Osteoblast (primary cell): ENCODE measurements around the gene SPATC1L. TPM values are rescaled to one million over a fixed set of nuclear protein-coding genes. Genes with fewer than 3 reads are reported as not detected.
A peak's percentile ranks its signal among the peaks of the same experiment; 100 is the strongest.

Experiments
- DNase-seq: peaks from one replicate; pipeline ENCODE4 v3.0.0; 2011; ENCODE audit warnings: low spot score, mixed read lengths; ENCODE audit not compliant: insufficient read length; ENCODE audit errors: missing footprints
- H2AFZ ChIP-seq: 2 replicates; pipeline ENCODE4 v1.6.0; 2011; ENCODE audit warnings: mild to moderate bottlenecking, low read length
- H3K27ac ChIP-seq: 2 replicates; pipeline ENCODE4 v1.5.1; 2011; ENCODE audit warnings: mild to moderate bottlenecking, low read depth, low read length, moderate library complexity
- H3K27me3 ChIP-seq: 2 replicates; pipeline ENCODE4 v1.6.0; 2012; ENCODE audit warnings: mild to moderate bottlenecking, control low read depth, inconsistent platforms, low read length, moderate library complexity; ENCODE audit not compliant: insufficient read depth
- H3K36me3 ChIP-seq: 2 replicates; pipeline ENCODE4 v1.5.1; 2011; ENCODE audit warnings: mild to moderate bottlenecking, low read length, control low read depth, moderate library complexity; ENCODE audit not compliant: insufficient read depth
- H3K4me1 ChIP-seq: 2 replicates; pipeline ENCODE4 v1.5.1; 2011; ENCODE audit warnings: mild to moderate bottlenecking, low read length, control low read depth, moderate library complexity; ENCODE audit not compliant: insufficient read depth
- H3K4me2 ChIP-seq: 2 replicates; pipeline ENCODE4 v1.6.0; 2011; ENCODE audit warnings: mild to moderate bottlenecking, low read length; ENCODE audit not compliant: insufficient read depth
- H3K4me3 ChIP-seq: fragments of 200-600 bp; sonication (generic); 3 replicates; pipeline ENCODE4 v1.5.1; 2012; ENCODE audit warnings: mild to moderate bottlenecking, low read length, inconsistent platforms; ENCODE audit not compliant: insufficient read depth
- H3K79me2 ChIP-seq: 2 replicates; pipeline ENCODE4 v1.6.0; 2012; ENCODE audit warnings: mild to moderate bottlenecking, low read length, control low read depth, inconsistent platforms; ENCODE audit not compliant: insufficient read depth
- H3K9me3 ChIP-seq: 2 replicates; pipeline ENCODE4 v1.5.1; 2011; ENCODE audit warnings: low read depth, low read length, control low read depth
- H4K20me1 ChIP-seq: 2 replicates; pipeline ENCODE4 v1.6.0; 2012; ENCODE audit warnings: mild to moderate bottlenecking, low read length, control low read depth; ENCODE audit not compliant: insufficient read depth
- total RNA-seq: library from RNA; depleted of rRNA; stranded (reverse); fragments of >200 nt; gene quantifications from 2 replicates; pipeline ENCODE4 v1.2.3, GENCODE V29; 2012
- TF ChIP-seq, protein P1 (sequence below): IDR thresholded peaks from 2 replicates; pipeline ENCODE4 v1.5.1; 2011; ENCODE audit warnings: mild to moderate bottlenecking, low read depth, low read length, moderate library complexity; ENCODE audit errors: extremely low read depth

The SPATC1L gene
- total RNA-seq, 1 donor = 6.9 TPM

DNA sequence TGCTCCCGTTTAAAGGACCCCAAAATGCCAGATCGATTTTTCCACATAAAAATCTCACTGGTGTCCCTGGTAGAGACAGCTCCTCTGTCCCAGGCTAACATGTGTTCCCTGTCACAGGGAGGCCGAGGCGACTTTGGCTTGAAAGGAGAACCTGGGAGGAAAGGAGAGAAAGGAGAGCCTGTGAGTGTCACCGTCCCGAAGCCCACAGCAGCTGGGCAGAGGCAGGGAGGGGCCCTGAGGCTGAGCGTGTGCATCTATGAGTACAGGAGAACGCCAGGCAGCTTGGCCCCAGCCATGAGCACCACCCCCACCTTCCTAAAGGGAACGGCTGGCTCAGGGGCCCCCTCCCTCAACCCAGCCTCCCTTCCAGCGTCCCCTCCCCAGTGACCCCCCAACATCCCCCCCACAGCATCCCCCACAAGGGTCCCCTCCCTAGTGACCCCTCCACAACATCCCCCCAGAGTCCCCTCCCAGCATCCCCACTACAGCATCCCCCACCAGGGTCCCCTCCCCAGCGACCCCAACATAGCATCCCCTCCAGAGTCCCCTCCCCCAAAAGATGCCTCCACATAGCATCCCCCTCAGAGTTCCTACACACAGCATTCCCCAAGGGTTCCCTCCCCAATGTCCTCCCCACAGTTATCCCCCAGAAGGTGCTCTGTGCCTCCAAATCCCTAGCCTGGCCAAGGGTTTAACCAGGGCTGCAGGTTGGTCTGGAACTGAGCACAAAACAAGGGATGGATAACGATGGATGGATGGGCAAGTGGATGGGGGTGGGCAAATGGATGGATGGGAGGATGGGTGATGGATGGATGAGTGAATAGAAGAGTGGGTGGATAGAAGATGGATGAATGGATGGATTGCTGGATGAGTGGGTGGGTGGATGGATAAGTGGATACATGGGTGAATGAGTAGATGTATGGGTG lies 61.2 kb downstream of the SPATC1L start:
- Histone ChIP-seq H3K36me3 (peaks cover 95% of the 10 kb centered on the region), H2AFZ (no peak overlapping the region), H4K20me1 (peaks cover 60% of the 10 kb centered on the region), H3K27ac (peak overlapping the region; percentile 85), H3K4me1 (peaks cover 27% of the 10 kb centered on the region), H3K79me2 (peaks cover 60% of the 10 kb centered on the region), H3K9me3 (no peaks in the 10 kb centered on the region), H3K27me3 (no peaks in the 10 kb centered on the region), H3K4me2 (no peak overlapping the region), H3K4me3 (no peak overlapping the region)
- TF ChIP-seq, protein P1, sequence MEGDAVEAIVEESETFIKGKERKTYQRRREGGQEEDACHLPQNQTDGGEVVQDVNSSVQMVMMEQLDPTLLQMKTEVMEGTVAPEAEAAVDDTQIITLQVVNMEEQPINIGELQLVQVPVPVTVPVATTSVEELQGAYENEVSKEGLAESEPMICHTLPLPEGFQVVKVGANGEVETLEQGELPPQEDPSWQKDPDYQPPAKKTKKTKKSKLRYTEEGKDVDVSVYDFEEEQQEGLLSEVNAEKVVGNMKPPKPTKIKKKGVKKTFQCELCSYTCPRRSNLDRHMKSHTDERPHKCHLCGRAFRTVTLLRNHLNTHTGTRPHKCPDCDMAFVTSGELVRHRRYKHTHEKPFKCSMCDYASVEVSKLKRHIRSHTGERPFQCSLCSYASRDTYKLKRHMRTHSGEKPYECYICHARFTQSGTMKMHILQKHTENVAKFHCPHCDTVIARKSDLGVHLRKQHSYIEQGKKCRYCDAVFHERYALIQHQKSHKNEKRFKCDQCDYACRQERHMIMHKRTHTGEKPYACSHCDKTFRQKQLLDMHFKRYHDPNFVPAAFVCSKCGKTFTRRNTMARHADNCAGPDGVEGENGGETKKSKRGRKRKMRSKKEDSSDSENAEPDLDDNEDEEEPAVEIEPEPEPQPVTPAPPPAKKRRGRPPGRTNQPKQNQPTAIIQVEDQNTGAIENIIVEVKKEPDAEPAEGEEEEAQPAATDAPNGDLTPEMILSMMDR = no peak
- peak; percentile 86 for DNase-seq

DNA sequence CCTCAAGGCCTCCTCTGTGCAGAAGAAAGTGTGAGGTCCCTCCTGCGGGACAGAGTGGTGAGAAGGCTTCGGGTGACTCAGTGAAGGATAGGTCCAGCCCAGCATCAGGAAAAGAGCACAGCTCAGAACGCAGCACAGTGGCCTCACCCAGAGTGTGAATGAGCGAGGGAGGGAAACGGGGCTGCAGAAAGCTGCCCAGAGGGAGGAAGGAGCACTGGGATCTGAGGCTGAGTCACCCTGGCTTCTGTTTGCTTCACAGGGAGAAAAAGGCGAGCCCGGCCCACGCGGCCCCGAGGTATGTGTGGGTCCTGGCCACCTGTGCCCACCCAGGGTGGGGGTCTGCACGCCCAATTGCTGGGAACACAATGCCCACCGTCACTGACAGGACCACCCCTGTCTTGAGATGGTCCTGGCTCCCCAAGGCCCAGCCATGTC lies 62.0 kb downstream of the SPATC1L start:
- TF ChIP-seq, protein P1 = no peak
- no peak overlapping the region for H3K4me2 ChIP-seq
- peaks cover 58% of the 10 kb centered on the region for H3K79me2 ChIP-seq
- peak overlapping the region; percentile 85 for H3K27ac ChIP-seq
- no peak overlapping the region for H2AFZ ChIP-seq
- H3K4me3 ChIP-seq = no peak overlapping the region
- H4K20me1 ChIP-seq = peaks cover 58% of the 10 kb centered on the region
- peaks cover 95% of the 10 kb centered on the region for H3K36me3 ChIP-seq
- H3K4me1 ChIP-seq = peaks cover 27% of the 10 kb centered on the region
- no peaks in the 10 kb centered on the region for H3K27me3 ChIP-seq
- H3K9me3 ChIP-seq = no peaks in the 10 kb centered on the region
- DNase-seq = peak; percentile 100

DNA sequence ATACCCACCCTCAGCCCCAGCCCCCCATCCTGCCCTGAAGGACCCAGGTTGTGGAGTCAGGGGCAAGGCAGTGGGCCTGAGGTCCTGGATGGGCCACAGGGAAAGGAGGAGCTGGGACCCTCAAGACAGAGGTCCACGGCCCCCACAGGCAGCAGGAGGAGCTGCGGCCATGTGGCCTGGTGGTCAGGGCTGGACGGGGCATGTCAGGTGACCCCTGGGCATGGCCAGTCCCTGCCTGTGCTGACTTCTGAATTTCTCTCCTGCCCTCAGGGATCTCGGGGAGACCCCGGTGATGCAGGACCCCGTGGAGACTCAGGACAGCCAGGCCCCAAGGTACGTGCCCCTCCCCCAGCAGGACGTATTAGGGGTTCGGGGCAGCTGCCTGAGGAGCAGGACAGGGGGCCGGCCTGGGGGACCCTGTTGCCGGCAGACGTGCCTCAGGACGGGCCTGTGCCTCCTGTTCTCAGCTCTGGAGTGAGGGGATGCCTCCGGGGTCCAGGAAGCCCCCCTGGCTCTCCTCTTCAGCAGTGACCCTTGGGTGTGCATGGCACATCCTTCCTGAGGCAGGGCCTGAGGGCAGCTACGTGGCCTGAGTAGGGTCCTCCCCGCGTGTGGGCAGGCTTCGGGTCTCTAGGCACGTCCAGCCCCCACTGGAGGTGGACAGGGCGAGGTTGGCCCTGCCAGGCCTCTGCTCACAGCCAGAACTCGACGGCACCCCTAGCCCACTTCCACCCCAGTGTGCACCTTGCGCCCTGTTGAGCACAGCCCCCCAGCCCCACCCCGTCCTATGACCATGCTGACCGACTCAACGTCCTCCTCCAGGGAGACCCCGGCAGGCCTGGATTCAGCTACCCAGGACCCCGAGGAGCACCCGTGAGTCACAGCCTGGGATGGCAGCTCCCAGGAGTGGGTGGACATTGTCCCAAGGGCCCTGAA lies 62.7 kb downstream of the SPATC1L start:
- Histone ChIP-seq H3K4me1 (peaks cover 27% of the 10 kb centered on the region), H3K27ac (peak overlapping the region; percentile 60), H3K4me2 (no peak overlapping the region), H3K36me3 (peaks cover 95% of the 10 kb centered on the region), H3K79me2 (peaks cover 65% of the 10 kb centered on the region), H2AFZ (no peak overlapping the region), H3K9me3 (no peaks in the 10 kb centered on the region), H4K20me1 (peaks cover 57% of the 10 kb centered on the region), H3K27me3 (no peaks in the 10 kb centered on the region), H3K4me3 (no peak overlapping the region)
- TF ChIP-seq, protein P1 = no peak
- DNase-seq = peak; percentile 83
